Common myeloid progenitor, CD34-positive (primary cell): ENCODE results near the gene FGF10.

Experiments
- CTCF ChIA-PET: fragments of 350-600 bp; sonication (Branson Sonifier 250); formaldehyde crosslinking; loops from one replicate; lab custom pipeline; 2021; ENCODE audit warnings: antibody characterized with exemption; lab: Charles Lee
- POLR2A ChIA-PET: fragments of 350-600 bp; sonication (Branson Sonifier 250); formaldehyde crosslinking; loops from one replicate; lab custom pipeline; 2021; ENCODE audit warnings: antibody characterized with exemption; lab: Charles Lee
- DNase-seq, 3 donors: peaks; one replicate each; pipeline versions ENCODE4 v3.0.0 to v3.0.0-alpha.2; 2013
- H3K27ac ChIP-seq, 2 experiments: 1 replicate in 1 of 2; 2 replicates in 1 of 2; pipeline ENCODE4 v1.7.0; 2013; ENCODE audit warnings: inconsistent platforms in 2 of 2, low read length in 2 of 2, mild to moderate bottlenecking in 2 of 2, low read depth in 1 of 2, moderate library complexity in 1 of 2; ENCODE audit not compliant: severe bottlenecking in 2 of 2, insufficient read depth in 1 of 2, poor library complexity in 1 of 2
- H3K27me3 ChIP-seq, 5 experiments: replicated peaks in 2 of 5; 1 replicate in 3 of 5; 2 replicates in 2 of 5; pipeline versions ENCODE4 v1.6.1 to v1.7.0; 2013; ENCODE audit warnings: low read length in 4 of 5, mild to moderate bottlenecking in 2 of 5, moderate library complexity in 2 of 5, inconsistent platforms in 1 of 5; ENCODE audit not compliant: insufficient read depth in 5 of 5, control insufficient read depth in 4 of 5
- H3K36me3 ChIP-seq, 4 experiments: 1 replicate in 2 of 4; 2 replicates in 2 of 4; pipeline versions ENCODE4 v1.6.1 to v1.7.0; 2013; ENCODE audit warnings: low read length in 3 of 4, control low read depth in 1 of 4, mild to moderate bottlenecking in 1 of 4; ENCODE audit not compliant: control insufficient read depth in 4 of 4, insufficient read depth in 4 of 4
- H3K4me1 ChIP-seq, 4 experiments: 1 replicate in 3 of 4; 2 replicates in 1 of 4; pipeline versions ENCODE4 v1.6.1 to v1.7.1; 2013; ENCODE audit warnings: low read length in 3 of 4, mild to moderate bottlenecking in 3 of 4, control low read depth in 1 of 4, inconsistent platforms in 1 of 4, moderate library complexity in 1 of 4; ENCODE audit not compliant: control insufficient read depth in 4 of 4, insufficient read depth in 4 of 4; ENCODE audit errors: control extremely low read depth in 1 of 4
- H3K4me3 ChIP-seq, 7 experiments: 1 replicate in 4 of 7; 2 replicates in 3 of 7; pipeline versions ENCODE4 v1.5.1 to v1.7.0; 2013; ENCODE audit warnings: mild to moderate bottlenecking in 7 of 7, low read length in 6 of 7, moderate library complexity in 6 of 7, inconsistent platforms in 2 of 7, low read depth in 2 of 7, control low read depth in 1 of 7; ENCODE audit not compliant: insufficient read depth in 4 of 7, control insufficient read depth in 1 of 7; ENCODE audit errors: extremely low read depth in 1 of 7
- H3K9me3 ChIP-seq, 5 experiments: 1 replicate in 4 of 5; 2 replicates in 1 of 5; pipeline versions ENCODE4 v1.6.1 to v1.7.1; 2013; ENCODE audit warnings: low read length in 4 of 5, mild to moderate bottlenecking in 2 of 5, inconsistent platforms in 1 of 5, low read depth in 1 of 5, moderate library complexity in 1 of 5; ENCODE audit not compliant: control insufficient read depth in 4 of 5, insufficient read depth in 2 of 5; ENCODE audit errors: control extremely low read depth in 1 of 5
- WGBS: methylation state at CpG from one replicate; pipeline ENCODE4 v1.1.5; 2013; ENCODE audit not compliant: insufficient coverage; 5-methylcytosine and 5-hydroxymethylcytosine counted together

The FGF10 gene

DNA sequence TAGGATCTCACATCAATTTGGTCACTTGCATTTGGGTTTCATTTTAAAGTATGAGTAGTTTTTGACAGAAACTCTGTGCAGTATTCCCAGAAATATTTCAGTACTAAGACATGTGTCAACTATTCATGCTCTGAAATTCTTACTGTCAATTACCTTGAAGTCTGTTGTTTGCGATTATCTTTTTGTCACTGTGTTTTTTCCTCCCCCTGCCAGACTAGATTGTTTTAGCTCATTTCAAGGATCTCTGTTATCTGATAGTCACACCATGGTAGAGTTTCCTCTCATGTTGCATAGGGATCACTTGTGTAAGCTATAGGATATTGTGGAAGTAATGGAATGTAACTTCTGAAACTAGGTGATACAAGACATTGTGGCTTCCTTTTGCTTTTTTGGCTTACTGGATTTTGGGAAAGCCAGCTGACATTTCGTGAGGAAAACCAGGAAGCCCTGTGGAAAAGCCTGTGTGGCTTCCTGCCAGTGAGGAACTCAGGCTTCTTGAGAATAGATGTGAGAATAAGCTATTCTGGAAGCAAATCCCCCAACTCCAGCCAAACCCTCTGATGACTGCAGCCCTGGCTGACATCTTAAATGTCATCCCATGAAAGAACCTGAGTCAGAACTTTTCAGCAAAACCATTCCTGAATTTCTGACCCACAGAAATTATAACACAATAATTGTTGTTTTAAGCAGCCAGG lies 122.2 kb downstream of the FGF10 start:
- CTCF ChIA-PET, result no interaction called here
- Histone ChIP-seq H3K36me3 (no peaks in the 10 kb centered on the region), H3K9me3 (no peaks in the 10 kb centered on the region), H3K4me1 (peaks cover 0 to 4% (median 0%) of the 10 kb centered on the region in 4 experiments), H3K27ac (no peak overlapping the region), H3K4me3 (no peak overlapping the region), H3K27me3 (no peaks in the 10 kb centered on the region)
- POLR2A ChIA-PET, result no interaction called here
- DNase-seq, result no peak
- 79% methylated on average over 2 of the region's 2 CpGs for WGBS

- Histone ChIP-seq H3K27me3 (no peaks in the 10 kb centered on the region), H3K4me1 (peaks cover 0 to 4% (median 0%) of the 10 kb centered on the region in 4 experiments), H3K9me3 (no peaks in the 10 kb centered on the region), H3K36me3 (no peaks in the 10 kb centered on the region), H3K27ac (no peak overlapping the region), H3K4me3 (no peak overlapping the region)
- CTCF ChIA-PET, result no interaction called here
- no peak for DNase-seq
- POLR2A ChIA-PET, result interaction anchor here (0.6 kb wide), 1 partner anchor 1001 kb away, joined by 3 read pairs; no protein-coding TSS in a partner anchor
These were observed 123.5 kb downstream of the FGF10 start for GRCh38 chr5:44265713-44266112.

GRCh38 chr5:44260793-44261192 lies 128.4 kb downstream of the FGF10 start:
- Histone ChIP-seq H3K27me3 (no peaks in the 10 kb centered on the region), H3K4me3 (no peak overlapping the region), H3K36me3 (no peaks in the 10 kb centered on the region), H3K27ac (no peak overlapping the region), H3K4me1 (peaks cover 0 to 4% (median 0%) of the 10 kb centered on the region in 4 experiments), H3K9me3 (peaks cover 0 to 2% (median 0%) of the 10 kb centered on the region in 5 experiments)
- CTCF ChIA-PET, result no interaction called here
- POLR2A ChIA-PET, result no interaction called here
- no peak for DNase-seq

DNA sequence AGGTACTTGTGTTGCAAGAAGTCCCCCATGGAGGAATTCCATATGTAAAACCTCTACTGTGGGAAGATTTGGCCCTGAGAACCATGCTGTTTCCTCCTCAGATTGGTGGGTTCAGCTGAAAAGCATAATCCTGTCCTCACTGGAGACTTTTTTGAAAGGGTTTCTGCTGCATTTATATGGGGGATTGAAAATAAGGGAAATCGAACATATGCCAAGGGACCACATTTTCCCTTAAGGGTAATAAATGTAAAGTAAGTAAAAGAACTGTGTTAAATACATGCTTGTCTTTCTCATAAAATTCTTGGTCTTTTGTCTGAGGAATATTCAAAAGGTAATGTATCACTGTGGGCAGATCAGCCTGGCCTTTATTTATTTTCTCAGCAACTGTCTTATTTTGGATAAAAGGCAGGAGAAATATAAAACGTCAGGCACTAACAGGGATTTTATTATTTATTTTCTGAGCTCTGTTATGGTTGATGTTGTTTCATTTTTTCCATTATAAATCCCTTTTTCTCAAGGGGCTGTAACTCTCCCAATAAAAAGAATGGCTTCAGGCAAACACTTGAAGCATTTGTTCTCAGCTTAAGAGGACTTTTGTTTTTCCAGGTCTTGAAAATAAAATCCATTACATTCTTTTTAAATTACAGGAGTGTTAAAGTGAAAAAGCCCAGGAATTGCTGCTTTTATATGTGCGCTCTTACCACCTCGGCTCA lies 131.4 kb downstream of the FGF10 start:
- Histone ChIP-seq H3K4me3 (no peak overlapping the region), H3K27me3 (no peaks in the 10 kb centered on the region), H3K27ac (no peak overlapping the region), H3K9me3 (peaks cover 0 to 2% (median 0%) of the 10 kb centered on the region in 5 experiments), H3K4me1 (peaks cover 0 to 2% (median 0%) of the 10 kb centered on the region in 4 experiments), H3K36me3 (no peaks in the 10 kb centered on the region)
- POLR2A ChIA-PET, result no interaction called here
- WGBS, result 100% methylated on average over 1 of the region's 4 CpGs
- no peak for DNase-seq
- CTCF ChIA-PET, result no interaction called here

DNA sequence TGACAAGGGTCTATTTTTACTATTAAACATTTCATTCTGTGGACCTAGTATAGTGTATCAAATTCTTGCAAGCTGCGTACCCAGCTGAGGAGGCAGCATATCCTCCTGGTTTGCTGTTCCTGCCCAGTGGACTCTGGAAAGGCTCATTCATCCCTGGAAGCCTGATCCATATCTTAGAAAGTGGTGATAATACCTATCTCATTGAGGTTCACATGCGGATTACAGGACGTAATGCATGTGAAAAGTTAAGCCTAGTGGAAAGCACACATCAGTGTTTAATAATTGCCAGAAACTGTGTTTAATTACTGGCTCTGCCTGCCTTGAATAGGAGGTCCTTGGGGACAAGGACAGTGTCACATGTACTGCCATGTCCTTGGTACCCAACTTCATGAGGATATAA lies 132.0 kb downstream of the FGF10 start:
- POLR2A ChIA-PET, result no interaction called here
- no peaks in the 10 kb centered on the region for H3K27me3 ChIP-seq
- H3K36me3 ChIP-seq, result no peaks in the 10 kb centered on the region
- WGBS, result 100% methylated on average over 2 of the region's 3 CpGs
- no peak overlapping the region for H3K27ac ChIP-seq
- no peak for DNase-seq
- H3K4me3 ChIP-seq, result no peak overlapping the region
- CTCF ChIA-PET, result no interaction called here
- no peaks in the 10 kb centered on the region for H3K4me1 ChIP-seq
- H3K9me3 ChIP-seq, result peaks cover 0 to 2% (median 0%) of the 10 kb centered on the region in 5 experiments
